GM12878 (cell line): Measurements from ENCODE around the gene CFAP299. TPM values are rescaled to one million over a fixed set of nuclear protein-coding genes. Genes with fewer than 3 reads are reported as not detected.

Experiments
- ATAC-seq: fragments of 200-7000 bp; cut with Tn5 transposase; 3 replicates; pipeline ENCODE4 v1.9.1; 2020; ENCODE audit warnings: mild to moderate bottlenecking, moderate library complexity
- BruUV-seq: library from RNA; stranded (reverse); fragments of 400-500 nt; replicated peaks from 2 replicates; lab custom pipeline; 2021; lab: Mats Ljungman, UMichigan
- CTCF ChIA-PET: fragments of 300-600 bp; sonication (Branson Sonifier 250); formaldehyde crosslinking; extraction: SDS; loops from one replicate; lab custom pipeline; 2021; ENCODE audit warnings: inconsistent platforms; lab: Yijun Ruan, JAX
- POLR2A ChIA-PET: fragments of 350-600 bp; formaldehyde crosslinking; extraction: SDS; loops from one replicate; lab custom pipeline; 2021; ENCODE audit warnings: inconsistent platforms; lab: Charles Lee
- RAD21 ChIA-PET: fragments of 300-600 bp; sonication (Branson Sonifier 250); formaldehyde crosslinking; loops from one replicate; lab custom pipeline; 2023; ENCODE audit warnings: antibody characterized with exemption; ENCODE audit not compliant: unreplicated experiment; lab: Charles Lee
- SMC1A ChIA-PET: fragments of 300-600 bp; sonication (Branson Sonifier 250); formaldehyde crosslinking; loops from one replicate; lab custom pipeline; 2023; ENCODE audit not compliant: unreplicated experiment, uncharacterized antibody; lab: Charles Lee
- DNase-seq: peaks from one replicate; pipeline ENCODE4 v3.0.0-alpha.2; 2011; ENCODE audit warnings: low read depth, low spot score
- FAIRE-seq: peaks from 3 replicates; lab custom pipeline; 2011; peaks lifted over from hg19 to GRCh38; lab: Jason Lieb, UNC
- H2AFZ ChIP-seq: 2 replicates; pipeline ENCODE4 v1.6.0; 2011; ENCODE audit warnings: low read depth, low read length, control low read depth; ENCODE audit not compliant: control insufficient read depth
- H3K27ac ChIP-seq: 2 replicates; pipeline ENCODE4 v1.5.1; 2011; ENCODE audit warnings: control low read depth; ENCODE audit not compliant: control insufficient read depth, insufficient read depth
- H3K27me3 ChIP-seq, 2 experiments: replicated peaks in 1 of 2; 2 replicates each; pipeline versions ENCODE4 v1.6.0 to v1.6.1; 2011; ENCODE audit warnings: low read length in 1 of 2; ENCODE audit not compliant: control insufficient read depth in 2 of 2, insufficient read depth in 2 of 2
- H3K36me3 ChIP-seq, 2 experiments: 2 replicates each; pipeline ENCODE4 v1.5.1; 2011; ENCODE audit warnings: low read length in 1 of 2; ENCODE audit not compliant: control insufficient read depth in 2 of 2, insufficient read depth in 2 of 2
- H3K4me1 ChIP-seq: 2 replicates; pipeline ENCODE4 v1.6.1; 2011; ENCODE audit warnings: mild to moderate bottlenecking, low read length, moderate library complexity, mixed read lengths; ENCODE audit not compliant: control insufficient read depth, insufficient read depth
- H3K4me2 ChIP-seq: 2 replicates; pipeline ENCODE4 v1.6.0; 2011; ENCODE audit warnings: control low read depth; ENCODE audit not compliant: control insufficient read depth, insufficient read depth
- H3K4me3 ChIP-seq: fragments of 200-600 bp; sonication (generic); 2 replicates; pipeline ENCODE4 v1.5.1; 2016
- H3K79me2 ChIP-seq: 2 replicates; pipeline ENCODE4 v1.6.0; 2011; ENCODE audit warnings: low read length; ENCODE audit not compliant: control insufficient read depth, insufficient read depth
- H3K9ac ChIP-seq: 2 replicates; pipeline ENCODE4 v1.8.0; 2011; ENCODE audit warnings: low read length, control low read depth, mixed read lengths; ENCODE audit not compliant: control insufficient read depth, insufficient read depth
- H3K9me3 ChIP-seq: replicated peaks from 3 replicates; pipeline ENCODE4 v1.5.1; 2011; ENCODE audit warnings: mild to moderate bottlenecking, low read length; ENCODE audit not compliant: control insufficient read depth, insufficient read depth
- H4K20me1 ChIP-seq: 2 replicates; pipeline ENCODE4 v1.6.0; 2011; ENCODE audit not compliant: control insufficient read depth, insufficient read depth
- ASH2L ChIP-seq: fragments of 300-600, 200-600 bp; sonication (generic); IDR thresholded peaks from 2 replicates; pipeline ENCODE4 v1.6.1; 2017; ENCODE audit warnings: low read depth, mild to moderate bottlenecking, borderline replicate concordance
- ATF3 ChIP-seq: IDR thresholded peaks from 2 replicates; pipeline ENCODE4 v1.6.1; 2011; ENCODE audit warnings: low read depth, mild to moderate bottlenecking, low read length, moderate library complexity, borderline replicate concordance; ENCODE audit errors: extremely low read depth
- BCL3 ChIP-seq: IDR thresholded peaks from 2 replicates; pipeline ENCODE4 v1.6.1; 2011; ENCODE audit warnings: borderline replicate concordance, low read depth, mild to moderate bottlenecking, moderate library complexity, low read length; ENCODE audit not compliant: insufficient read depth, poor library complexity, severe bottlenecking
- BHLHE40 ChIP-seq, 2 experiments: fragments of 450-650 bp in 1 of 2; IDR thresholded peaks; 2 replicates each; pipeline ENCODE4 v1.6.1; 2011 to 2017; ENCODE audit warnings: low read depth in 2 of 2, borderline replicate concordance in 1 of 2, improper control_type of control experiment in 1 of 2, low read length in 1 of 2, mild to moderate bottlenecking in 1 of 2
- CBFB ChIP-seq: IDR thresholded peaks from 2 replicates; pipeline ENCODE4 v1.6.1; 2016; ENCODE audit warnings: antibody characterized with exemption, low read depth
- E2F8 ChIP-seq: fragments of 450-650 bp; IDR thresholded peaks from 2 replicates; pipeline ENCODE4 v1.6.1; 2018; ENCODE audit warnings: mild to moderate bottlenecking, low read depth, moderate library complexity; ENCODE audit not compliant: partially characterized antibody
- FOXK2 ChIP-seq: fragments of 450-650 bp; IDR thresholded peaks from 2 replicates; pipeline ENCODE4 v1.6.1; 2017; ENCODE audit warnings: mild to moderate bottlenecking, moderate library complexity
- LARP7 ChIP-seq: fragments of 450-650 bp; IDR thresholded peaks from 2 replicates; pipeline ENCODE4 v1.6.1; 2017; ENCODE audit warnings: mild to moderate bottlenecking
- PAX8 ChIP-seq: fragments of 450-650 bp; IDR thresholded peaks from 2 replicates; pipeline ENCODE4 v1.6.1; 2017; ENCODE audit warnings: mild to moderate bottlenecking, moderate library complexity
- POLR2A ChIP-seq: IDR thresholded peaks from 2 replicates; pipeline ENCODE4 v1.6.1; 2011; ENCODE audit warnings: low read depth, mild to moderate bottlenecking, low read length
- SMAD5 ChIP-seq: IDR thresholded peaks from 2 replicates; pipeline ENCODE4 v1.6.1; 2016; ENCODE audit warnings: antibody characterized with exemption, low read depth
- SREBF1 ChIP-seq: IDR thresholded peaks from 2 replicates; pipeline ENCODE4 v1.6.1; 2012; ENCODE audit warnings: mild to moderate bottlenecking, low read length
- SREBF2 ChIP-seq: IDR thresholded peaks from 2 replicates; pipeline ENCODE4 v1.6.1; 2012; ENCODE audit warnings: mild to moderate bottlenecking, low read length
- TCF3 ChIP-seq: IDR thresholded peaks from 2 replicates; pipeline ENCODE4 v1.6.1; 2012; ENCODE audit warnings: low read depth, mild to moderate bottlenecking, low read length, borderline replicate concordance; ENCODE audit not compliant: insufficient read depth
- YBX1 ChIP-seq: fragments of 450-650 bp; IDR thresholded peaks from 2 replicates; pipeline ENCODE4 v1.6.1; 2016; ENCODE audit warnings: antibody characterized with exemption
- ZNF687 ChIP-seq: fragments of 450-650 bp; IDR thresholded peaks from 2 replicates; pipeline ENCODE4 v1.6.1; 2017; ENCODE audit warnings: mild to moderate bottlenecking, moderate library complexity
- WGBS: methylation state at CpG from one replicate; pipeline ENCODE4 v1.1.6; 2016; ENCODE audit warnings: low lambda C conversion rate; ENCODE audit not compliant: insufficient replicate concordance, insufficient coverage; ENCODE audit errors: missing lambda C conversion rate; 5-methylcytosine and 5-hydroxymethylcytosine counted together
- in situ Hi-C: fragments of 300-500 bp; cut with MboI; formaldehyde crosslinking; loops from 9 replicates; pipeline ENCODE4 v1.14.3; 2018; ENCODE audit warnings: mixed read lengths
- intact Hi-C: fragments of 100-400 bp; cut with micrococcal nuclease; formaldehyde crosslinking; loops from one replicate; pipeline ENCODE4 v1.14.2; 2022; ENCODE audit not compliant: unreplicated experiment
- polyA plus RNA-seq, 11 experiments: library from polyadenylated mRNA; depleted of rRNA in 4 of 11; unstranded in 6 of 11; stranded (reverse) in 5 of 11; fragments of >200 nt; fragmentation: Nextera tagmentation in 4 of 11; fragmentation: Illumina TruSeq in 1 of 11; extraction: Ambion mirVana in 4 of 11; extraction: Trizol in 1 of 11; gene quantifications; 1 replicate in 1 of 11; 2 replicates in 10 of 11; pipeline versions ENCODE4 v1.2.1 to v1.2.3, GENCODE V29; 2011 to 2016; ENCODE audit warnings: inconsistent platforms in 2 of 11, missing spikeins in 2 of 11, low read depth in 1 of 11
- total RNA-seq, 4 experiments: library from RNA; depleted of rRNA in 3 of 4; stranded (reverse); fragments of >200 nt in 3 of 4; fragmentation: Illumina TruSeq in 1 of 4; extraction: Trizol in 1 of 4; gene quantifications; 2 replicates each; pipeline versions ENCODE4 v1.2.1 to v1.2.3, GENCODE V29; 2013 to 2021

The CFAP299 gene
- total and polyA plus RNA-seq, 10 of the 15 experiments (the other 5 are each of a cell fraction or from before 2014, with no cell fraction given): 0.06 to 0.34 TPM; not detected in 8

- no peak for TF ChIP-seq TCF3
- no peak for TF ChIP-seq PAX8
- no peak for TF ChIP-seq SMAD5
- no peak for TF ChIP-seq POLR2A
- no peak for TF ChIP-seq ZNF687
- no peak for TF ChIP-seq SREBF1
- no peak for TF ChIP-seq YBX1
- no peak for TF ChIP-seq BCL3
- TF ChIP-seq E2F8: no peak
- no peak for TF ChIP-seq CBFB
- no peak for TF ChIP-seq FOXK2
- no peak for TF ChIP-seq BHLHE40 (IDR thresholded peaks at IDR 0.05; ENCODE audit: borderline replicate concordance in 1 of 2, low read depth in 2 of 2, low read length in 1 of 2)
- TF ChIP-seq ASH2L: no peak
- TF ChIP-seq LARP7: no peak
- TF ChIP-seq SREBF2: no peak
- no peak for TF ChIP-seq ATF3
- H2AFZ ChIP-seq: no peak overlapping the region
- intact Hi-C loops: no loop called here
- no peak for FAIRE-seq
- SMC1A ChIA-PET: no interaction called here
- H4K20me1 ChIP-seq: no peaks in the 10 kb centered on the region
- no peaks in the 10 kb centered on the region for H3K36me3 ChIP-seq
- no peak for DNase-seq
- 89% methylated on average over 2 of the region's 2 CpGs for WGBS
- no peak for ATAC-seq
- H3K27ac ChIP-seq: no peak overlapping the region
- peaks cover 13% of the 10 kb centered on the region; the same call in 1 of the 2 replicates for H3K4me1 ChIP-seq
- in situ Hi-C loops: no loop called here
- no TSS peak for BruUV-seq
- RAD21 ChIA-PET: no interaction called here
- no peaks in the 10 kb centered on the region for H3K27me3 ChIP-seq
- CTCF ChIA-PET: no interaction called here
- H3K9ac ChIP-seq: no peak overlapping the region
- H3K79me2 ChIP-seq: no peaks in the 10 kb centered on the region
- H3K9me3 ChIP-seq: no peaks in the 10 kb centered on the region; the same call in 2 of the 3 replicates
- H3K4me2 ChIP-seq: no peak overlapping the region
- POLR2A ChIA-PET: interaction anchor here (0.7 kb wide), 1 partner anchor 313 kb away, joined by 3 read pairs; no protein-coding TSS in a partner anchor
- H3K4me3 ChIP-seq: no peak overlapping the region
These were observed 207.2 kb downstream of the CFAP299 start for GRCh38 chr4:80542747-80543146.
